ENCODE measurements around the gene RGMA.
A peak's percentile ranks its signal among the peaks of the same experiment; 100 is the strongest.

RGMA gene

DNA sequence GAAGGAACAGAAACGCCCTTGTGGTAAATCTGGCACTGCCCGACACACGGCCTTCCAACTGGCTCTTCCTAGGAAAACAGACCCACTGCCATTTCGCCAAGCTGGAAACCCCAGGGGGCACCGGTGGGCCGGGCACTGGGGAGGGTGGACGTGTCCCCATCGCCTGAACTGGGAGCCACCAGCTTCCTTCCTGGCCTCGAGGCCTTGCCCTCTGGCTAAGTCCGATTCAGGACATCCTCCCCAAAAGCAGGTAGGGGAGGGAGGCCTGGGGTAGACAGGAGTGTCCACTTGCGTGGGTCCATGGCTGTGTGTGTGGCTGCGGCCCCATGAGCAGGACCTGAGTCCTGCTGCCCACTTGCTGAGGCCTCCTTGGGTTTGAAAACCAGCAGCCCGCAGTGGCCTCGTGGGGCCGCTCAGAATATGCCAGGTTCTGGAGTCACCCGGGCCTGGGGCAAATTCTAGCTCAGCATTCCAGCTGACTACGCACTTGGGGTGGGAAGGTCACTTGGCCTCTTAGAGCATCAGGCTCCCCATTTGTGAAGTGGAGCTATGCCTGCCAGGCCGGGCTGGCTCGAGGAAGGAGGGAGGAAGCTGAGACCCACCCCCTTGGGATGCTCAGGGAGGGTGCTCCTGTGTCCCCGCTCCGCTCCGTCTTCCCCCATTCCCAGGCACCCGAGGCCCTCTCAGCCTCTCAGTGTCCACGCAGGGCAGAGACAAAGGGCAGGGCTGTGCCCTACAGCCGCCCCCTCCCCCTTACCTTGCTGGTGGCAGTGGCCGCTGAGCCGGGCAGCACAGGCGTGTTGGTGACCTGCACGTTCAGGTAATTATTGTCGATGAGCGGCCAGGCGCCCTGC, 37.5 kb downstream of the RGMA start:
- Histone ChIP-seq H3K23ac (ENCODE audit: low read depth, low read length, poor library complexity) (peak overlapping the region; percentile 44), H3K9ac (ENCODE audit: low read depth, low read length, poor library complexity) (peak overlapping the region; percentile 54), H3K4me2 (ENCODE audit: insufficient read depth, low read length, poor library complexity, severe bottlenecking) (no peak overlapping the region), H3K4me1 (ENCODE audit: control insufficient read depth in 2 of 2, insufficient read depth in 1 of 2, low read depth in 1 of 2, low read length in 2 of 2) (peaks cover 0 to 11% of the 10 kb centered on the region in 2 donors), H3K27me3 (ENCODE audit: control insufficient read depth in 3 of 3, insufficient read depth in 3 of 3, low read depth in 1 of 3, low read length in 3 of 3) (no peaks in the 10 kb centered on the region), H2BK5ac (ENCODE audit: low read length) (peak overlapping the region; percentile 33), H4K91ac (ENCODE audit: low read depth, low read length, poor library complexity) (no peak overlapping the region), H4K8ac (ENCODE audit: low read depth, low read length) (no peak overlapping the region), H3K18ac (ENCODE audit: low read length) (peak overlapping the region; percentile 78), H2BK12ac (ENCODE audit: low read length) (no peak overlapping the region), H3K9me3 (replicated peaks in 1 of 2; ENCODE audit: control insufficient read depth in 2 of 2, insufficient read depth in 1 of 2, low read depth in 1 of 2, low read length in 2 of 2) (peaks cover 9 to 22% of the 10 kb centered on the region in 2 donors), H2BK15ac (ENCODE audit: low read length) (no peak overlapping the region), H2BK120ac (ENCODE audit: low read depth, low read length) (no peak overlapping the region), H2AK5ac (ENCODE audit: low read depth, low read length) (peak overlapping the region; percentile 38), H3K36me3 (replicated peaks in 1 of 2; ENCODE audit: control insufficient read depth in 2 of 2, insufficient read depth in 2 of 2, low read length in 2 of 2) (peaks cover 91 to 100% of the 10 kb centered on the region in 2 donors), H2AFZ (ENCODE audit: low read length) (no peak overlapping the region), H3K79me1 (ENCODE audit: low read depth, low read length) (peaks cover 56% of the 10 kb centered on the region), H3K27ac (replicated peaks; ENCODE audit: low read length) (no peak overlapping the region), H3K14ac (ENCODE audit: low read length) (peak overlapping the region; percentile 3), H3K4ac (ENCODE audit: low read length) (no peak overlapping the region), H3K4me3 (ENCODE audit: low read length in 2 of 2) (no peak overlapping the region)
- WGBS, 2 donors (ENCODE audit: extremely low coverage in 2 of 2, insufficient read length in 2 of 2, insufficient replicate concordance in 1 of 2) = no CpG with 5 or more reads among the region's 32 CpGs
- DNase-seq (ENCODE audit: low spot score) = no peak

DNA sequence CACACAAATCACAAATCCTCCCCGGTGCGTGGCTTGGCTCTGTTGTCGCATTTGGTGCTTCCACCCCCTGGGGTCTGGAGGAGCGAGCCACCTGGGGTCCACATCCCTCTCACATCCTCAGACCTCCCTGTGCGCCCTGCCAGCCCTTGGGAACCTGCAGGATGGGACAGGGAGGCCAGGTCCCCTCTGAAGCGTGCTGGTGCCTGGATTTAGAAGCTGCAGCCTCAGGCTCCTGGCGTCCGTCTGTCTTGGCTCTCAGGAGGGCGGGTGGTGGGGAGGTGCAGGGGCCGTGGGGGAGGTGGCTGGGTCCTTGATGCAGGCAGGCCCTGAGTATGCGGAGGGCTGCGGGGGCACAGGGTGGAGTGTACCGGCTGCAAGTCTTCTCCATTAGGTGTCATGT, 38.4 kb downstream of the RGMA start:
- Histone ChIP-seq H3K23ac (ENCODE audit: low read depth, low read length, poor library complexity) (no peak overlapping the region), H4K8ac (ENCODE audit: low read depth, low read length) (no peak overlapping the region), H3K27me3 (ENCODE audit: control insufficient read depth in 3 of 3, insufficient read depth in 3 of 3, low read depth in 1 of 3, low read length in 3 of 3) (no peaks in the 10 kb centered on the region), H2AFZ (ENCODE audit: low read length) (no peak overlapping the region), H3K4me2 (ENCODE audit: insufficient read depth, low read length, poor library complexity, severe bottlenecking) (no peak overlapping the region), H3K79me1 (ENCODE audit: low read depth, low read length) (peaks cover 53% of the 10 kb centered on the region), H2BK120ac (ENCODE audit: low read depth, low read length) (no peak overlapping the region), H3K27ac (replicated peaks; ENCODE audit: low read length) (no peak overlapping the region), H4K91ac (ENCODE audit: low read depth, low read length, poor library complexity) (no peak overlapping the region), H2BK5ac (ENCODE audit: low read length) (no peak overlapping the region), H3K36me3 (replicated peaks in 1 of 2; ENCODE audit: control insufficient read depth in 2 of 2, insufficient read depth in 2 of 2, low read length in 2 of 2) (peaks cover 90 to 100% of the 10 kb centered on the region in 2 donors), H2BK15ac (ENCODE audit: low read length) (no peak overlapping the region), H2BK12ac (ENCODE audit: low read length) (no peak overlapping the region), H3K4ac (ENCODE audit: low read length) (no peak overlapping the region), H3K14ac (ENCODE audit: low read length) (no peak overlapping the region), H3K4me1 (ENCODE audit: control insufficient read depth in 2 of 2, insufficient read depth in 1 of 2, low read depth in 1 of 2, low read length in 2 of 2) (peaks cover 0 to 9% of the 10 kb centered on the region in 2 donors), H3K9me3 (replicated peaks in 1 of 2; ENCODE audit: control insufficient read depth in 2 of 2, insufficient read depth in 1 of 2, low read depth in 1 of 2, low read length in 2 of 2) (peaks cover 12 to 26% of the 10 kb centered on the region in 2 donors), H3K18ac (ENCODE audit: low read length) (peak overlapping the region; percentile 13), H3K9ac (ENCODE audit: low read depth, low read length, poor library complexity) (no peak overlapping the region), H3K4me3 (ENCODE audit: low read length in 2 of 2) (no peak overlapping the region), H2AK5ac (ENCODE audit: low read depth, low read length) (no peak overlapping the region)
- no CpG with 5 or more reads among the region's 13 CpGs for WGBS, 2 donors (ENCODE audit: extremely low coverage in 2 of 2, insufficient read length in 2 of 2, insufficient replicate concordance in 1 of 2)
- DNase-seq (ENCODE audit: low spot score) = no peak

DNA sequence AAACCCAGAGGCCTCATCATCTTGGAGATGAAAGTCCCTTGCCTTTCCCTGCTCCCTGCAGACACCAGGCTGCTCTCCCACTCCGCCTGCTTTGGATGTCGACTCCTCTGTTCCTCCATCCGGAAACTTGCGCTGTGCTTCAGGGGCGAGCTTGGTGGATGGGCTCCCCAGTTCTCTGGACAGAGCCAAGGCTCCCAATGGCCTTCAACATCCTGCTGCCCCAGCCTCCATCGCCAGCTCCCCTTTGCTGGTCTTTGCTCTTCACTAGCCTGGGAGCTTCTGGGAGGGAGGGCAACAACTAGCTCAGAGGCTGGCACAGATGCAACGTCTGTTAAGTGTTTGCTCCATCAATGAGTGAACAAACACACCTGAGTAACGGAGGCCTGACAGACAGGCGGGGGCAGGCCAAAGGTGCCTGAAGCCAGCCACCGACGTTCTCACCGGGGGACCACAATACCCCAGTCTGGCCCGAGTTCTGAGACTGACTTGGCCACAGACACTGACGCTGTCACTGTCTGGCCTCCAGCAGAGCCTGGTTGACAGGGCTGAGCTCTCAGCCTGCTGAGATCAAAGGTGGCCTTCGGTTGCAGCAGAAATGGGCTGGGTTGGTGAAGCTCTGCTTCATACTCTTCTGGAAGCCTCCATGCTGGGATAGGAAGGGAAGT, 39.0 kb downstream of the RGMA start:
- peaks cover 0 to 8% of the 10 kb centered on the region in 2 donors for H3K4me1 ChIP-seq (ENCODE audit: control insufficient read depth in 2 of 2, insufficient read depth in 1 of 2, low read depth in 1 of 2, low read length in 2 of 2)
- no peak overlapping the region for H4K8ac ChIP-seq (ENCODE audit: low read depth, low read length)
- peaks cover 12 to 26% of the 10 kb centered on the region in 2 donors for H3K9me3 ChIP-seq (replicated peaks in 1 of 2; ENCODE audit: control insufficient read depth in 2 of 2, insufficient read depth in 1 of 2, low read depth in 1 of 2, low read length in 2 of 2)
- H3K27ac ChIP-seq (replicated peaks; ENCODE audit: low read length) = peak overlapping the region; percentile 27
- no peak overlapping the region for H3K18ac ChIP-seq (ENCODE audit: low read length)
- H2BK12ac ChIP-seq (ENCODE audit: low read length) = no peak overlapping the region
- H3K36me3 ChIP-seq (replicated peaks in 1 of 2; ENCODE audit: control insufficient read depth in 2 of 2, insufficient read depth in 2 of 2, low read length in 2 of 2) = peaks cover 90 to 100% of the 10 kb centered on the region in 2 donors
- H2AK5ac ChIP-seq (ENCODE audit: low read depth, low read length) = no peak overlapping the region
- no peak overlapping the region for H2BK5ac ChIP-seq (ENCODE audit: low read length)
- DNase-seq (ENCODE audit: low spot score) = no peak
- no CpG with 5 or more reads among the region's 15 CpGs for WGBS, 2 donors (ENCODE audit: extremely low coverage in 2 of 2, insufficient read length in 2 of 2, insufficient replicate concordance in 1 of 2)
- no peak overlapping the region for H4K91ac ChIP-seq (ENCODE audit: low read depth, low read length, poor library complexity)
- H3K4ac ChIP-seq (ENCODE audit: low read length) = no peak overlapping the region
- H3K4me3 ChIP-seq (ENCODE audit: low read length in 2 of 2) = no peak overlapping the region
- no peak overlapping the region for H2BK15ac ChIP-seq (ENCODE audit: low read length)
- H3K79me1 ChIP-seq (ENCODE audit: low read depth, low read length) = peaks cover 56% of the 10 kb centered on the region
- H3K23ac ChIP-seq (ENCODE audit: low read depth, low read length, poor library complexity) = no peak overlapping the region
- no peaks in the 10 kb centered on the region for H3K27me3 ChIP-seq (ENCODE audit: control insufficient read depth in 3 of 3, insufficient read depth in 3 of 3, low read depth in 1 of 3, low read length in 3 of 3)
- no peak overlapping the region for H3K4me2 ChIP-seq (ENCODE audit: insufficient read depth, low read length, poor library complexity, severe bottlenecking)
- H3K14ac ChIP-seq (ENCODE audit: low read length) = no peak overlapping the region
- H2BK120ac ChIP-seq (ENCODE audit: low read depth, low read length) = no peak overlapping the region
- H2AFZ ChIP-seq (ENCODE audit: low read length) = no peak overlapping the region
- no peak overlapping the region for H3K9ac ChIP-seq (ENCODE audit: low read depth, low read length, poor library complexity)

DNA sequence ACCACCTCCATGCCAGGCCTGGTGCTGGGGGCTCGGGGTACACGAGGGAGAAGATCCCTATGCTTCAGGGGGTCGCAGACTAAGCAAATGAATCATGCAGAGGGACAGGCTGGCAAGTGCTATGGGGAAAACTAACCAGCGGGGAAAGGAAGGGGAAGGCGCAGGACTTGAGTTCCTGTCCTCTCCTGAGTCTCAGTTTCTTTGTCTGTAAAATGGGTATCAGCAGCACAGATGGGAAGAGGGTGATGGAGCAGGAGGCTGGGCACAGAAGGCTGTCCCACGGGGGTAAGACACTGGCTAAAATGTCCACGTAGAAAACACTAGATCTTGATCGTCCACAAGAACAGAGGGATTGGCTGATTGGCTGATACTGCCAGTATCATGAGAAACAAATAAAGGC, 39.8 kb downstream of the RGMA start:
- no peak overlapping the region for H3K4me3 ChIP-seq (ENCODE audit: low read length in 2 of 2)
- H3K9me3 ChIP-seq (replicated peaks in 1 of 2; ENCODE audit: control insufficient read depth in 2 of 2, insufficient read depth in 1 of 2, low read depth in 1 of 2, low read length in 2 of 2) = peaks cover 12 to 26% of the 10 kb centered on the region in 2 donors
- H2BK12ac ChIP-seq (ENCODE audit: low read length) = no peak overlapping the region
- no CpG with 5 or more reads among the region's 8 CpGs for WGBS, 2 donors (ENCODE audit: extremely low coverage in 2 of 2, insufficient read length in 2 of 2, insufficient replicate concordance in 1 of 2)
- no peak overlapping the region for H2BK120ac ChIP-seq (ENCODE audit: low read depth, low read length)
- H3K4me2 ChIP-seq (ENCODE audit: insufficient read depth, low read length, poor library complexity, severe bottlenecking) = no peak overlapping the region
- peak overlapping the region; percentile 16 for H3K23ac ChIP-seq (ENCODE audit: low read depth, low read length, poor library complexity)
- H2BK15ac ChIP-seq (ENCODE audit: low read length) = no peak overlapping the region
- H3K79me1 ChIP-seq (ENCODE audit: low read depth, low read length) = peaks cover 57% of the 10 kb centered on the region
- H3K14ac ChIP-seq (ENCODE audit: low read length) = no peak overlapping the region
- DNase-seq (ENCODE audit: low spot score) = no peak
- peaks cover 91 to 100% of the 10 kb centered on the region in 2 donors for H3K36me3 ChIP-seq (replicated peaks in 1 of 2; ENCODE audit: control insufficient read depth in 2 of 2, insufficient read depth in 2 of 2, low read length in 2 of 2)
- H3K27me3 ChIP-seq (ENCODE audit: control insufficient read depth in 3 of 3, insufficient read depth in 3 of 3, low read depth in 1 of 3, low read length in 3 of 3) = no peaks in the 10 kb centered on the region
- no peak overlapping the region for H2AK5ac ChIP-seq (ENCODE audit: low read depth, low read length)
- H3K4me1 ChIP-seq (ENCODE audit: control insufficient read depth in 2 of 2, insufficient read depth in 1 of 2, low read depth in 1 of 2, low read length in 2 of 2) = peaks cover 0 to 8% of the 10 kb centered on the region in 2 donors
- no peak overlapping the region for H3K9ac ChIP-seq (ENCODE audit: low read depth, low read length, poor library complexity)
- H3K18ac ChIP-seq (ENCODE audit: low read length) = peak overlapping the region; percentile 7
- H3K27ac ChIP-seq (replicated peaks; ENCODE audit: low read length) = no peak overlapping the region
- no peak overlapping the region for H4K91ac ChIP-seq (ENCODE audit: low read depth, low read length, poor library complexity)
- H4K8ac ChIP-seq (ENCODE audit: low read depth, low read length) = no peak overlapping the region
- no peak overlapping the region for H3K4ac ChIP-seq (ENCODE audit: low read length)
- no peak overlapping the region for H2BK5ac ChIP-seq (ENCODE audit: low read length)
- H2AFZ ChIP-seq (ENCODE audit: low read length) = no peak overlapping the region
